Ramos (cell line): ENCODE data around the gene NOP16.

Source experiments
- in situ Hi-C: fragments of 300-500 bp; cut with MboI; formaldehyde crosslinking; loops from one replicate; pipeline ENCODE4 v1.14.3; 2022; ENCODE audit warnings: low sequenced_read_pairs; ENCODE audit not compliant: unreplicated experiment

The NOP16 gene

GRCh38 chr5:176391479-176391878 is 3.1 kb upstream of the NOP16 start:
- in situ Hi-C loops = no loop called here

- in situ Hi-C loops = no loop called here
Observed at GRCh38 chr5:176389135-176390123, 1.0 kb upstream of the NOP16 start.

GRCh38 chr5:176388003-176388443 is 375 bp downstream of the NOP16 start:
- in situ Hi-C loops = no loop called here

- in situ Hi-C loops = no loop called here
Observed at GRCh38 chr5:176387384-176387925, 943 bp downstream of the NOP16 start.

GRCh38 chr5:176386491-176386890 is 1.9 kb downstream of the NOP16 start:
- in situ Hi-C loops = no loop called here

- in situ Hi-C loops = no loop called here
Observed at GRCh38 chr5:176384991-176385390, 3.4 kb downstream of the NOP16 start.

GRCh38 chr5:176384366-176384930 is 4.0 kb downstream of the NOP16 start:
- in situ Hi-C loops = no loop called here

GRCh38 chr5:176383961-176384360 is 4.4 kb downstream of the NOP16 start:
- in situ Hi-C loops = no loop called here

- in situ Hi-C loops = no loop called here
Observed at GRCh38 chr5:176383248-176383905, 5.0 kb downstream of the NOP16 start.

GRCh38 chr5:176382721-176383120 is 5.7 kb downstream of the NOP16 start:
- in situ Hi-C loops = no loop called here

- in situ Hi-C loops = no loop called here
Observed at GRCh38 chr5:176381979-176382378, 6.4 kb downstream of the NOP16 start.

GRCh38 chr5:176381423-176381822 is 7.0 kb downstream of the NOP16 start:
- in situ Hi-C loops = no loop called here

GRCh38 chr5:176379881-176380280 is 8.5 kb downstream of the NOP16 start:
- in situ Hi-C loops = no loop called here

GRCh38 chr5:176373100-176373818 is 15.1 kb downstream of the NOP16 start:
- in situ Hi-C loops = no loop called here

- in situ Hi-C loops = no loop called here
Observed at GRCh38 chr5:176371621-176372539, 16.5 kb downstream of the NOP16 start.

GRCh38 chr5:176369934-176370711 is 18.3 kb downstream of the NOP16 start:
- in situ Hi-C loops = no loop called here

GRCh38 chr5:176368726-176369125 is 19.7 kb downstream of the NOP16 start:
- in situ Hi-C loops = no loop called here

GRCh38 chr5:176366232-176366894 is 22.0 kb downstream of the NOP16 start:
- in situ Hi-C loops = no loop called here
